Aorta (tissue), 5 donors: ENCODE measurements around the gene CNTN1. TPM values are rescaled to one million over a fixed set of nuclear protein-coding genes. Genes with fewer than 3 reads are reported as not detected.

Experiments used
- ATAC-seq: fragments of 200-7000 bp; cut with Tn5 transposase; one replicate; pipeline ENCODE4 v1.9.1; 2022; ENCODE audit warnings: moderate library complexity; ENCODE audit not compliant: low FRiP score
- DNase-seq, 2 donors: peaks; one replicate each; pipeline ENCODE4 v3.0.0-alpha.2; 2020
- H3K27ac ChIP-seq, 2 donors: one replicate each; pipeline ENCODE4 v1.5.1; 2013; ENCODE audit warnings: low read length in 2 of 2, mild to moderate bottlenecking in 2 of 2, moderate library complexity in 2 of 2, control low read depth in 1 of 2, inconsistent platforms in 1 of 2, low read depth in 1 of 2
- H3K27me3 ChIP-seq, 2 donors: one replicate each; pipeline ENCODE4 v1.6.1; 2013; ENCODE audit warnings: control low read depth in 1 of 2, low read length in 1 of 2, mild to moderate bottlenecking in 1 of 2, moderate library complexity in 1 of 2; ENCODE audit not compliant: insufficient read depth in 2 of 2, control insufficient read depth in 1 of 2
- H3K36me3 ChIP-seq, 2 donors: one replicate each; pipeline ENCODE4 v1.6.1; 2013; ENCODE audit warnings: control low read depth in 1 of 2, low read length in 1 of 2, mild to moderate bottlenecking in 1 of 2; ENCODE audit not compliant: insufficient read depth in 2 of 2, control insufficient read depth in 1 of 2
- H3K4me1 ChIP-seq, 2 donors: one replicate each; pipeline ENCODE4 v1.6.1; 2013; ENCODE audit warnings: low read length in 2 of 2, control low read depth in 1 of 2, mild to moderate bottlenecking in 1 of 2, moderate library complexity in 1 of 2; ENCODE audit not compliant: insufficient read depth in 2 of 2, control insufficient read depth in 1 of 2
- H3K4me3 ChIP-seq, 2 donors: one replicate each; pipeline ENCODE4 v1.5.1; 2013; ENCODE audit warnings: low read length in 2 of 2, control low read depth in 1 of 2, mild to moderate bottlenecking in 1 of 2
- H3K9me3 ChIP-seq: one replicate; pipeline ENCODE4 v1.6.1; 2013; ENCODE audit warnings: mild to moderate bottlenecking, low read length; ENCODE audit not compliant: control insufficient read depth
- WGBS, 2 donors: extraction: QIAGEN DNeasy Blood & Tissue Kit; methylation state at CpG; one replicate each; pipeline ENCODE4 v1.1.7; 2013; 5-methylcytosine and 5-hydroxymethylcytosine counted together
- intact Hi-C, 2 donors: fragments of 100-400 bp; cut with DNase I; formaldehyde crosslinking; loops; one replicate each; pipeline versions ENCODE4 v1.14.2 to v1.15.0; 2022
- long read RNA-seq, 2 donors: library from polyadenylated mRNA; unstranded; transcript quantifications; one replicate each; pipeline ENCODE4 v2.0.0, GENCODE V29; 2020 to 2021
- polyA plus RNA-seq, 2 donors: library from polyadenylated mRNA; stranded (reverse); fragments of 200-250 nt; gene quantifications; one replicate each; pipeline ENCODE4 v1.2.3, GENCODE V29; 2013
- total RNA-seq, 2 donors: library from RNA; stranded (reverse); fragmentation: NEBNext Ultra II Directional; extraction: Animal tissue kit (Norgen Biotek cat#: 25700); gene quantifications; one replicate each; pipeline ENCODE4 v1.2.1, GENCODE V29; 2021
- donor health status: healthy with polysubstance abuse.
- donor health status: Bipolar disorder and iron deficiency.
- donor health status: DM: no; HTN: no; CAD: no.
- donor health status: DM: no; HTN: no; CAD: no.
- donor health status: DM: yes; HTN: yes; CAD: no.

CNTN1 gene
- total RNA-seq: 10 to 100 TPM in 1 of 2 donors, 1 to 10 TPM in 1; 4.8 to 23.0 TPM
- 10 to 100 TPM in 1 of 2 donors, 1 to 10 TPM in 1; 1.0 to 13.3 TPM for polyA plus RNA-seq
- long read RNA-seq, donor 1, partial matches to known transcripts: 0 of 1 reads
- long read RNA-seq, donor 1, other reads (novel, unspliced or antisense): 1 of 1 reads
- long read RNA-seq, donor 2, full-length matches to known transcripts: 4 of 5 reads
- long read RNA-seq, donor 2, partial matches to known transcripts: 1 of 5 reads
- long read RNA-seq, donor 2, other reads (novel, unspliced or antisense): 0 of 5 reads

GRCh38 chr12:40691913-40692764 lies at the start of gene CNTN1:
TSS of gene CNTN1 (plus strand) at chr12:40692439.
- Histone ChIP-seq H3K4me1 (no peaks in the 10 kb centered on the region), H3K4me3 (peak within 1 kb of the TSS; percentile 41 to 59), H3K27me3 (no peaks in the 10 kb centered on the region), H3K36me3 (no peaks in the 10 kb centered on the region), H3K27ac (no peak within 1 kb of the TSS), H3K9me3 (no peaks in the 10 kb centered on the region)
- DNase-seq: peak; percentile 48 to 79
- peak; percentile 86 for ATAC-seq
- WGBS, 2 donors: 1 to 2% methylated on average over 31 of the region's 31 CpGs
- intact Hi-C loops: no loop called here

GRCh38 chr12:40643506-40643905 lies 48.7 kb upstream of the CNTN1 start:
- Histone ChIP-seq H3K9me3 (peaks cover 1% of the 10 kb centered on the region), H3K36me3 (no peaks in the 10 kb centered on the region), H3K27ac (no peak overlapping the region), H3K4me3 (no peak overlapping the region), H3K4me1 (no peaks in the 10 kb centered on the region), H3K27me3 (no peaks in the 10 kb centered on the region)
- DNase-seq: no peak
- ATAC-seq: no peak
- intact Hi-C loops: no loop called here

- intact Hi-C loops: no loop called here
- 52 to 58% methylated on average over 1 of the region's 1 CpG for WGBS, 2 donors
- no peaks in the 10 kb centered on the region for H3K4me1 ChIP-seq
- H3K27ac ChIP-seq: no peak overlapping the region
- no peaks in the 10 kb centered on the region for H3K27me3 ChIP-seq
- no peak overlapping the region for H3K4me3 ChIP-seq
- H3K36me3 ChIP-seq: no peaks in the 10 kb centered on the region
- H3K9me3 ChIP-seq: peaks cover 1% of the 10 kb centered on the region
- DNase-seq: no peak
- ATAC-seq: no peak
Observed at GRCh38 chr12:40643976-40644375, 48.3 kb upstream of the CNTN1 start.

- Histone ChIP-seq H3K36me3 (no peaks in the 10 kb centered on the region), H3K27me3 (no peaks in the 10 kb centered on the region), H3K9me3 (peaks cover 1% of the 10 kb centered on the region), H3K4me3 (no peak overlapping the region), H3K27ac (no peak overlapping the region), H3K4me1 (no peaks in the 10 kb centered on the region)
- ATAC-seq: no peak
- 85 to 89% methylated on average over 2 of the region's 2 CpGs for WGBS, 2 donors
- intact Hi-C loops: no loop called here
- no peak for DNase-seq
Observed at GRCh38 chr12:40644708-40645107, 47.5 kb upstream of the CNTN1 start.

GRCh38 chr12:40645361-40645760 lies 46.9 kb upstream of the CNTN1 start:
- Histone ChIP-seq H3K9me3 (peaks cover 1% of the 10 kb centered on the region), H3K27ac (no peak overlapping the region), H3K27me3 (no peaks in the 10 kb centered on the region), H3K36me3 (no peaks in the 10 kb centered on the region), H3K4me3 (no peak overlapping the region), H3K4me1 (no peaks in the 10 kb centered on the region)
- intact Hi-C loops: no loop called here
- no peak for ATAC-seq
- DNase-seq: no peak
- 88 to 96% methylated on average over 3 of the region's 3 CpGs for WGBS, 2 donors

GRCh38 chr12:40646456-40646855 lies 45.8 kb upstream of the CNTN1 start:
- intact Hi-C loops: no loop called here
- ATAC-seq: no peak

GRCh38 chr12:40646911-40647310 lies 45.3 kb upstream of the CNTN1 start:
- H3K27me3 ChIP-seq: no peaks in the 10 kb centered on the region
- no peak overlapping the region for H3K4me3 ChIP-seq
- no peak overlapping the region for H3K27ac ChIP-seq
- ATAC-seq (no peak), DNase-seq (no peak)
- intact Hi-C loops: no loop called here
- H3K36me3 ChIP-seq: no peaks in the 10 kb centered on the region
- H3K4me1 ChIP-seq: no peaks in the 10 kb centered on the region
- H3K9me3 ChIP-seq: peaks cover 4% of the 10 kb centered on the region

More at GRCh38 chr12:40646456-40646855, 45.8 kb upstream of the CNTN1 start:
- Histone ChIP-seq H3K27ac (no peak overlapping the region), H3K4me3 (no peak overlapping the region), H3K36me3 (no peaks in the 10 kb centered on the region), H3K27me3 (no peaks in the 10 kb centered on the region), H3K9me3 (peaks cover 4% of the 10 kb centered on the region), H3K4me1 (no peaks in the 10 kb centered on the region)
- WGBS, 2 donors: 2 to 8% methylated on average over 1 of the region's 1 CpG
- DNase-seq: no peak

GRCh38 chr12:40647651-40648050 lies 44.6 kb upstream of the CNTN1 start:
- intact Hi-C loops: no loop called here

GRCh38 chr12:40648519-40648918 lies 43.7 kb upstream of the CNTN1 start:
- no peak overlapping the region for H3K4me3 ChIP-seq
- intact Hi-C loops: no loop called here
- H3K36me3 ChIP-seq: no peaks in the 10 kb centered on the region
- DNase-seq (no peak), ATAC-seq (no peak)
- H3K27ac ChIP-seq: no peak overlapping the region
- 73 to 94% methylated on average over 1 of the region's 1 CpG for WGBS, 2 donors
- H3K4me1 ChIP-seq: no peaks in the 10 kb centered on the region
- H3K27me3 ChIP-seq: no peaks in the 10 kb centered on the region
- peaks cover 2% of the 10 kb centered on the region for H3K9me3 ChIP-seq

More at GRCh38 chr12:40647651-40648050, 44.6 kb upstream of the CNTN1 start:
- Histone ChIP-seq H3K36me3 (no peaks in the 10 kb centered on the region), H3K4me3 (no peak overlapping the region), H3K4me1 (no peaks in the 10 kb centered on the region), H3K9me3 (peaks cover 3% of the 10 kb centered on the region), H3K27me3 (no peaks in the 10 kb centered on the region), H3K27ac (no peak overlapping the region)
- ATAC-seq (no peak), DNase-seq (no peak)
- WGBS, 2 donors: 82 to 95% methylated on average over 2 of the region's 2 CpGs
